Measurements from ENCODE around the gene GPRIN2.
"Not testable (repeated sequence)": the region's sequence is repeated elsewhere in the genome, so short reads cannot be mapped to it uniquely, and the experiment has no call there.

DNA sequence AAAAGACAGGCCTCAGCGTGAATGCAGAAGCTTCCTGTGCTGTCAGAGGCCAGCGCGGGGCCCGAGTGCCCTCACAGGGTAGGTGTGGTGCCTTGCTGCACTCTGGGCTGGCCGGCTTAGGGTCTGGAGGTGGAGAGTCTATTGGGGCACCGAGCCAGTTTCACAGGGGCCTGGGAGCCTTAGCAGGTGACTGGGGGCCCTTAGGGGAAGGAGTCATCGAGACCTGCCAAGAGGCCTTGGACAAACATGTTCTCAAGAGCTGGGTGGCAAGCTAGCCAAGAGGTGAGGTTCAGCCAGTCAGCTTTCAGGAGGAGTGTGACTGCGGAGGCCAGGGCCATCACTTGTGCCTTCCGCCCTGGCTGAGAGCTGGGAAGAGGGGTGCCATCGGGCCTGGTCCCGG, 26.1 kb upstream of the GPRIN2 start:
- TF ChIP-seq POLR2A, EP300, POLR2AphosphoS5 (IDR thresholded peaks at IDR 0.05): not testable (repeated sequence)
- TF ChIP-seq, protein P1, sequence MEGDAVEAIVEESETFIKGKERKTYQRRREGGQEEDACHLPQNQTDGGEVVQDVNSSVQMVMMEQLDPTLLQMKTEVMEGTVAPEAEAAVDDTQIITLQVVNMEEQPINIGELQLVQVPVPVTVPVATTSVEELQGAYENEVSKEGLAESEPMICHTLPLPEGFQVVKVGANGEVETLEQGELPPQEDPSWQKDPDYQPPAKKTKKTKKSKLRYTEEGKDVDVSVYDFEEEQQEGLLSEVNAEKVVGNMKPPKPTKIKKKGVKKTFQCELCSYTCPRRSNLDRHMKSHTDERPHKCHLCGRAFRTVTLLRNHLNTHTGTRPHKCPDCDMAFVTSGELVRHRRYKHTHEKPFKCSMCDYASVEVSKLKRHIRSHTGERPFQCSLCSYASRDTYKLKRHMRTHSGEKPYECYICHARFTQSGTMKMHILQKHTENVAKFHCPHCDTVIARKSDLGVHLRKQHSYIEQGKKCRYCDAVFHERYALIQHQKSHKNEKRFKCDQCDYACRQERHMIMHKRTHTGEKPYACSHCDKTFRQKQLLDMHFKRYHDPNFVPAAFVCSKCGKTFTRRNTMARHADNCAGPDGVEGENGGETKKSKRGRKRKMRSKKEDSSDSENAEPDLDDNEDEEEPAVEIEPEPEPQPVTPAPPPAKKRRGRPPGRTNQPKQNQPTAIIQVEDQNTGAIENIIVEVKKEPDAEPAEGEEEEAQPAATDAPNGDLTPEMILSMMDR (IDR thresholded peaks at IDR 0.05): not testable (repeated sequence)
